Loucy (cell line): ENCODE data around the gene FBXL13.

Experiments
- H2AFZ ChIP-seq: fragments of 200-600 bp; sonication (generic); 2 replicates; pipeline ENCODE4 v1.6.0; 2016; ENCODE audit warnings: antibody characterized with exemption, mild to moderate bottlenecking, low read length, moderate library complexity
- H3F3A ChIP-seq: fragments of 200-600 bp; 2 replicates; pipeline ENCODE4 v1.6.0; 2016; ENCODE audit warnings: antibody characterized with exemption, low read depth, mild to moderate bottlenecking
- H3K27me3 ChIP-seq: fragments of 200-600 bp; sonication (generic); 2 replicates; pipeline ENCODE4 v1.6.1; 2014; ENCODE audit warnings: low read length, mild to moderate bottlenecking; ENCODE audit not compliant: insufficient read depth, poor library complexity, severe bottlenecking
- H3K36me3 ChIP-seq: fragments of 200-600 bp; sonication (generic); 2 replicates; pipeline ENCODE4 v1.6.1; 2016; ENCODE audit warnings: low read length; ENCODE audit not compliant: insufficient read depth
- H3K4me1 ChIP-seq: fragments of 200-600 bp; sonication (generic); 2 replicates; pipeline ENCODE4 v1.5.1; 2014; ENCODE audit warnings: low read length, mild to moderate bottlenecking; ENCODE audit not compliant: insufficient read depth, poor library complexity, severe bottlenecking
- H3K4me2 ChIP-seq: fragments of 200-600 bp; sonication (generic); 2 replicates; pipeline ENCODE4 v1.6.0; 2014; ENCODE audit warnings: antibody characterized with exemption, low read length, low read depth, mild to moderate bottlenecking; ENCODE audit not compliant: poor library complexity, severe bottlenecking
- H3K4me3 ChIP-seq: fragments of 200-600 bp; sonication (generic); 2 replicates; pipeline ENCODE4 v1.5.1; 2014; ENCODE audit warnings: low read length, mild to moderate bottlenecking, mixed read lengths; ENCODE audit not compliant: poor library complexity, severe bottlenecking
- H3K79me2 ChIP-seq: fragments of 200-600 bp; sonication (generic); 2 replicates; pipeline ENCODE4 v1.6.1; 2014; ENCODE audit warnings: low read length; ENCODE audit not compliant: insufficient read depth
- H3K9ac ChIP-seq: fragments of 200-600 bp; sonication (generic); 2 replicates; pipeline ENCODE4 v1.6.0; 2014; ENCODE audit warnings: mild to moderate bottlenecking, low read depth, low read length, moderate library complexity; ENCODE audit not compliant: poor library complexity, severe bottlenecking
- H3K9me2 ChIP-seq: fragments of 200-600 bp; sonication (generic); replicated peaks from 2 replicates; pipeline ENCODE4 v1.6.1; 2016; ENCODE audit warnings: low read depth, low read length, mixed read lengths
- H3K9me3 ChIP-seq: fragments of 200-600 bp; sonication (generic); 2 replicates; pipeline ENCODE4 v1.6.1; 2014; ENCODE audit warnings: mild to moderate bottlenecking, antibody characterized with exemption, low read length, low read depth; ENCODE audit not compliant: insufficient read depth
- H4K20me1 ChIP-seq: fragments of 200-600 bp; sonication (generic); 2 replicates; pipeline ENCODE4 v1.6.0; 2014; ENCODE audit warnings: antibody characterized with exemption, low read length, mild to moderate bottlenecking; ENCODE audit not compliant: insufficient read depth, poor library complexity, severe bottlenecking
- EZH2phosphoT487 ChIP-seq: fragments of 200-600 bp; IDR thresholded peaks from 2 replicates; pipeline ENCODE4 v1.6.1; 2018; ENCODE audit warnings: antibody characterized with exemption, mild to moderate bottlenecking, moderate library complexity, borderline replicate concordance
- TF ChIP-seq, protein P1 (sequence below): fragments of 200-600 bp; sonication (generic); conservative IDR thresholded peaks from 2 replicates; pipeline ENCODE4 v1.5.1; 2014; ENCODE audit warnings: mild to moderate bottlenecking, antibody characterized with exemption, low read length

Gene FBXL13

DNA sequence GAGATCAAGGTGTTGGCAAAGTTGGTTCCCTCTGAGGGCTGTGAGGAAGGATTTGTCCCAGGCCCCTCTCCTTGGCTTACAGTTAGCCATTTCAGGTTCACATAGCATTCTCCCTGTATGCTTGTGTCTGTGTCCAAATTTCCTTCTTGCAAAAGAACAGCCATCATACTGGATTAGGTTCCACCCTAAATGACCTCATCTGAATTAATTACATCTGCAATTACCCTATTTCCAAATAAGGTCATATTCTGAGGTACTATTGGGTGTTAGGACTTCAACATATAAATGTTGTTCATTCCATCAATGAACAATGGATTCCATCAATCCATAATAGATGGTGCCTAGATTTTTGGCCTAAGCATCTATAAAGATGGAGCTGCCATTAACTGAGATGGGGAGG, 178.0 kb downstream of the FBXL13 start:
- Histone ChIP-seq H3K4me2 (no peak overlapping the region), H3K9me2 (no peaks in the 10 kb centered on the region), H3K9ac (no peak overlapping the region), H3K4me1 (no peaks in the 10 kb centered on the region), H3K79me2 (no peaks in the 10 kb centered on the region), H3K9me3 (no peaks in the 10 kb centered on the region), H3K36me3 (no peaks in the 10 kb centered on the region), H3K27me3 (no peaks in the 10 kb centered on the region), H3F3A (no peaks in the 10 kb centered on the region), H4K20me1 (no peaks in the 10 kb centered on the region), H3K4me3 (no peak overlapping the region), H2AFZ (no peak overlapping the region)
- TF ChIP-seq, protein P1, sequence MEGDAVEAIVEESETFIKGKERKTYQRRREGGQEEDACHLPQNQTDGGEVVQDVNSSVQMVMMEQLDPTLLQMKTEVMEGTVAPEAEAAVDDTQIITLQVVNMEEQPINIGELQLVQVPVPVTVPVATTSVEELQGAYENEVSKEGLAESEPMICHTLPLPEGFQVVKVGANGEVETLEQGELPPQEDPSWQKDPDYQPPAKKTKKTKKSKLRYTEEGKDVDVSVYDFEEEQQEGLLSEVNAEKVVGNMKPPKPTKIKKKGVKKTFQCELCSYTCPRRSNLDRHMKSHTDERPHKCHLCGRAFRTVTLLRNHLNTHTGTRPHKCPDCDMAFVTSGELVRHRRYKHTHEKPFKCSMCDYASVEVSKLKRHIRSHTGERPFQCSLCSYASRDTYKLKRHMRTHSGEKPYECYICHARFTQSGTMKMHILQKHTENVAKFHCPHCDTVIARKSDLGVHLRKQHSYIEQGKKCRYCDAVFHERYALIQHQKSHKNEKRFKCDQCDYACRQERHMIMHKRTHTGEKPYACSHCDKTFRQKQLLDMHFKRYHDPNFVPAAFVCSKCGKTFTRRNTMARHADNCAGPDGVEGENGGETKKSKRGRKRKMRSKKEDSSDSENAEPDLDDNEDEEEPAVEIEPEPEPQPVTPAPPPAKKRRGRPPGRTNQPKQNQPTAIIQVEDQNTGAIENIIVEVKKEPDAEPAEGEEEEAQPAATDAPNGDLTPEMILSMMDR = no peak
- TF ChIP-seq EZH2phosphoT487 = no peak

DNA sequence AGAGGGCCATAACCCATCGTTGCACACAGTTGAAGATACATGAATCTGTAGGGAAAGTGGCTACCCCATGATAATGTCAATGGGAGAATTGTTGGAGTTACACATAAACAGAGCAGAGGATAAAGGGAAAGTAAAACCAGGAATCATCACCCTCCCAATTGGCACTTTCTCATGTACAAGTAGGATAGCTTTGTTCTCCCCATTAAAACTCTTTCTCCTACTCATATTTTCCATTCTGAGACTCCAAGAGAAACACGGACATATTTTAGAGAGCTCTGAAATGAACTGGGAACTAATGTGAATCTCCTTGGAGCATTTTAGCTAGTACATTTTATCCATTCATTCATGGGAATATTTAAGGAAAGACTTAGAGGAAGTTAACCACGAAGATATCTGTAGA, 179.0 kb downstream of the FBXL13 start:
- Histone ChIP-seq H2AFZ (no peak overlapping the region), H3K4me1 (no peaks in the 10 kb centered on the region), H3K9me3 (no peaks in the 10 kb centered on the region), H3F3A (no peaks in the 10 kb centered on the region), H3K4me3 (no peak overlapping the region), H3K27me3 (no peaks in the 10 kb centered on the region), H3K79me2 (no peaks in the 10 kb centered on the region), H3K36me3 (no peaks in the 10 kb centered on the region), H4K20me1 (no peaks in the 10 kb centered on the region), H3K9ac (no peak overlapping the region), H3K4me2 (no peak overlapping the region), H3K9me2 (no peaks in the 10 kb centered on the region)
- no peak for TF ChIP-seq EZH2phosphoT487
- TF ChIP-seq, protein P1 = no peak

DNA sequence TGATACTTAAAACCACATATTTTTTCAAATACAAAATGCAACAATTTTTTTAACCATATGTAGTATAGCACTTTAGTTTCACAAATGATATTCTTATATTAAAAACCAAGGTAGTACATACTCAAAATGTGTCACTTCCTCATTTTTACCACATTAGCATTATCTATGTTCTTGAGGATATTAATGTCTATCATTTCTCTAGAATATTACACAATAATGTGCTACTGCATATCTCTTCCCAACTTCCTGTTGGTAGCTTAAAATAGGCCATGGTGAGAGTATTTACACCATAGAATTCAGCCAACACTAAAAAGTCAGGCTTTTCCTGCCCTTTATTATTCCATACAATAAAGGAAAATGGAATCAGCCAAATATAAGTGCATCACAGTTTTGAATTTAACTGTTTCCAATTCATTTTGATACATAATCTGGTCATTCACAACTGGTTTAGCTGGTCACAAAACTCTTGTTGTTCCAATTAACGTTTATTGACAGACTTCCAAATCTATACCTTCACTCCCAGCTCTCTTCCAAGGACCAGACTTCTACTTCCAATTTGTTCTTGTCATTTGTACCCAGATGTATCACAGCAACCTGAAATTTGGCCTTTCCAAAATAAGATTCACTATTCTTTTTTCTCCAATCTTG, 181.8 kb downstream of the FBXL13 start:
- Histone ChIP-seq H3K9ac (no peak overlapping the region), H3K4me1 (no peaks in the 10 kb centered on the region), H3K27me3 (no peaks in the 10 kb centered on the region), H3K9me3 (no peaks in the 10 kb centered on the region), H3K9me2 (no peaks in the 10 kb centered on the region), H2AFZ (no peak overlapping the region), H3K4me3 (no peak overlapping the region), H3F3A (no peaks in the 10 kb centered on the region), H3K36me3 (no peaks in the 10 kb centered on the region), H4K20me1 (no peaks in the 10 kb centered on the region), H3K79me2 (no peaks in the 10 kb centered on the region), H3K4me2 (no peak overlapping the region)
- TF ChIP-seq, protein P1 = no peak
- no peak for TF ChIP-seq EZH2phosphoT487
